ENCODE data around the gene NXN. TPM values are rescaled to one million over a fixed set of nuclear protein-coding genes. Genes with fewer than 3 reads are reported as not detected.

NXN gene
- polyA plus RNA-seq, 1 of the 3 experiments (the other 2 are of a cell fraction): 23.9 TPM

DNA sequence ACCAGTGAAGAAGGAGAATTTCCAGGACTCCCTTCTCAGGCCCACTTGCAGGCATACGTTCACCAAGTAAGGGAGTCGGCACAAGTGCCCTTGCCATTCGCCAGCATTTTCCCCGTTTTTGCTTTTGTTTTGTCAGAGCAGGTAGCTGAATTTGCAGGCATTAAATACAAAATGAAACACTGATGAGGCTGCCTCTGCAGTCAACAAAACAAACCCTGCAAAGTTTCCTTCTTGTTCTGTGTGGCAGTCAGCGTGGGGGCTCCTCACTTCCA lies 205.3 kb downstream of the NXN start (continued):
- TF ChIP-seq, protein P1, sequence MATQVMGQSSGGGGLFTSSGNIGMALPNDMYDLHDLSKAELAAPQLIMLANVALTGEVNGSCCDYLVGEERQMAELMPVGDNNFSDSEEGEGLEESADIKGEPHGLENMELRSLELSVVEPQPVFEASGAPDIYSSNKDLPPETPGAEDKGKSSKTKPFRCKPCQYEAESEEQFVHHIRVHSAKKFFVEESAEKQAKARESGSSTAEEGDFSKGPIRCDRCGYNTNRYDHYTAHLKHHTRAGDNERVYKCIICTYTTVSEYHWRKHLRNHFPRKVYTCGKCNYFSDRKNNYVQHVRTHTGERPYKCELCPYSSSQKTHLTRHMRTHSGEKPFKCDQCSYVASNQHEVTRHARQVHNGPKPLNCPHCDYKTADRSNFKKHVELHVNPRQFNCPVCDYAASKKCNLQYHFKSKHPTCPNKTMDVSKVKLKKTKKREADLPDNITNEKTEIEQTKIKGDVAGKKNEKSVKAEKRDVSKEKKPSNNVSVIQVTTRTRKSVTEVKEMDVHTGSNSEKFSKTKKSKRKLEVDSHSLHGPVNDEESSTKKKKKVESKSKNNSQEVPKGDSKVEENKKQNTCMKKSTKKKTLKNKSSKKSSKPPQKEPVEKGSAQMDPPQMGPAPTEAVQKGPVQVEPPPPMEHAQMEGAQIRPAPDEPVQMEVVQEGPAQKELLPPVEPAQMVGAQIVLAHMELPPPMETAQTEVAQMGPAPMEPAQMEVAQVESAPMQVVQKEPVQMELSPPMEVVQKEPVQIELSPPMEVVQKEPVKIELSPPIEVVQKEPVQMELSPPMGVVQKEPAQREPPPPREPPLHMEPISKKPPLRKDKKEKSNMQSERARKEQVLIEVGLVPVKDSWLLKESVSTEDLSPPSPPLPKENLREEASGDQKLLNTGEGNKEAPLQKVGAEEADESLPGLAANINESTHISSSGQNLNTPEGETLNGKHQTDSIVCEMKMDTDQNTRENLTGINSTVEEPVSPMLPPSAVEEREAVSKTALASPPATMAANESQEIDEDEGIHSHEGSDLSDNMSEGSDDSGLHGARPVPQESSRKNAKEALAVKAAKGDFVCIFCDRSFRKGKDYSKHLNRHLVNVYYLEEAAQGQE (IDR thresholded peaks at IDR 0.05; ENCODE audit: low read depth, low read length): no peak
- TF ChIP-seq GATA2 (CRISPR knock-in tag; IDR thresholded peaks at IDR 0.05) (no peak), TAF1 (IDR thresholded peaks at IDR 0.05; ENCODE audit: borderline replicate concordance, low read depth, low read length) (no peak), GABPA (IDR thresholded peaks at IDR 0.05; ENCODE audit: low read depth) (no peak), MXI1 (IDR thresholded peaks at IDR 0.05; ENCODE audit: low read depth, low read length) (no peak), JUND (IDR thresholded peaks at IDR 0.05) (no peak)
- TF ChIP-seq, protein P2, sequence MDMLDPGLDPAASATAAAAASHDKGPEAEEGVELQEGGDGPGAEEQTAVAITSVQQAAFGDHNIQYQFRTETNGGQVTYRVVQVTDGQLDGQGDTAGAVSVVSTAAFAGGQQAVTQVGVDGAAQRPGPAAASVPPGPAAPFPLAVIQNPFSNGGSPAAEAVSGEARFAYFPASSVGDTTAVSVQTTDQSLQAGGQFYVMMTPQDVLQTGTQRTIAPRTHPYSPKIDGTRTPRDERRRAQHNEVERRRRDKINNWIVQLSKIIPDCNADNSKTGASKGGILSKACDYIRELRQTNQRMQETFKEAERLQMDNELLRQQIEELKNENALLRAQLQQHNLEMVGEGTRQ (IDR thresholded peaks at IDR 0.05; ENCODE audit: borderline replicate concordance, low read depth, low read length): no peak

DNA sequence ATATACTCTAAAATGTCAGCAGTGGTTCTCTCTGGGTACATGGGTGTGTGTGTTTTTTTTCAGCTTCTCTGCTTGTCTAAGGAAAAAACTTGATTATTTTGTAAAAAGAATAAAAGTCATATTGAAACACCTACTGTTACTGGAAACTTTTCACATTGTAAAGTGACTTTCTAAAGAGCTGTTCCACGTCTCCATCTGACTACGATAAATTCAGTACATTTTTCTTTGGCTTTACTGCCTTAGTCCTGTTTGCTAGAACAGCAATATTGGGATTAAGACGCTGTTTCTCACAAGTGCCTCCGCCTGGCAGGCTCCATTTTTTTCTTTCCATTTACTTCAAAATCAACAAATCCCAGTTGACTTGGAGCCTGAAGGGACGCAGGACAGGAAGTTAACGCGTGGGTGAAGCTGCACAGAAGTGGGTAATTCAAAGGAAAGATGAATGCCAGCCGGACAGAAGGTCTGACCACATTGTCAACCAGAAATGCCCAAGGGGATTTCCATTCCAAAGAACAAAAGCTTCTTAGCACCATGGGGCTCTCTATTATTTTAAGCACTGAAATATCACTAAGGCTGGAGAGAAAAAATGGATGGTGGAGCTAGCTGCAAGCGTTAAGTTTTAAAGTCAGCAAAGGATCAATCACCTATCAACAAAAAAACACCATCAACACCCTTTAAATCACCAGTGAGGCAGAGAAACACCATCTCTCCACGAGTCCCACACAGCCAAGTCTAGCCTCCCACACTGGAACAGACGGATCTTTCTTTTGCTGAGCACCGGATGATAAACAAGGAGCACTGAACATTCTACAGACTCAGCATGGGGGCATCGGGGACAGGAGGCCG lies 205.9 kb downstream of the NXN start:
- WGBS (ENCODE audit: low lambda C conversion rate): 87% methylated on average over 14 of the region's 14 CpGs
- DNase-seq: no peak
- CTCF ChIA-PET: interaction anchor here (1.4 kb wide), 1 partner anchor 207 kb away, joined by 5 read pairs; no protein-coding TSS in a partner anchor

DNA sequence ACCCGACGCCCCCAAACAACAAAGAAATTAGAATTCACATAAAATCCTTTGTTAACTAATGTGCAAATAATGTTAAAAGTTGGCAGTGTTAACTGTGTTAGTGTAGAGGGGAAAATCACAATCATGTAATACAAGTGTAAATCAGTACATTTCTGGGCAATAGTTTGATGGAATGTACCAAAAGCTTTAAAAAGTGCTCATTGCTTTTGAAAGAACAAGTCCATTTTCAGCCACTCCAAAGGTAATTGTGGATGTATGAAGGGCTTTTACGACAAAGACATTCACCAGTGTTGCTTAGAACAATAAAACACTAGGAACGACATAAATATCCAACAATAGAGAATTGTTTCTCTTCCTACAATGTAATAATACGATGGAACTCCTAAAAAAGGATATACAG lies 206.6 kb downstream of the NXN start:
- Histone ChIP-seq H3K4me3 (ENCODE audit: low read depth in 2 of 2, low read length in 1 of 2) (no peak overlapping the region), H3F3A (replicated peaks; ENCODE audit: insufficient read depth) (peaks cover 3% of the 10 kb centered on the region), H3K4me1 (ENCODE audit: control insufficient read depth in 1 of 2, insufficient read depth in 2 of 2, low read depth in 1 of 2, low read length in 1 of 2) (no peaks in the 10 kb centered on the region), H3K9me2 (no peaks in the 10 kb centered on the region), H3K27me3 (ENCODE audit: insufficient read depth) (no peaks in the 10 kb centered on the region), H4K20me1 (ENCODE audit: insufficient read depth) (no peaks in the 10 kb centered on the region), H3K36me3 (replicated peaks in 1 of 2; ENCODE audit: control insufficient read depth in 1 of 2, insufficient read depth in 2 of 2, low read length in 1 of 2) (peaks cover 44 to 73% of the 10 kb centered on the region in 2 experiments), H3K9me3 (no peaks in the 10 kb centered on the region), H3K4me2 (no peak overlapping the region), H3K27ac (ENCODE audit: low read depth in 2 of 2, low read length in 1 of 2) (no peak overlapping the region), H3K9ac (no peak overlapping the region), H2AFZ (ENCODE audit: low read depth) (no peak overlapping the region), H3K79me2 (ENCODE audit: insufficient read depth) (no peaks in the 10 kb centered on the region; the same call in 1 of the 2 replicates)
- no peak for DNase-seq
- 98% methylated on average over 5 of the region's 5 CpGs for WGBS (ENCODE audit: low lambda C conversion rate)
- ChIA-PET CTCF (interaction anchor here (1.4 kb wide), 1 partner anchor 208 kb away, joined by 5 read pairs; no protein-coding TSS in a partner anchor), POLR2A (no interaction called here)
- TF ChIP-seq, protein P3, sequence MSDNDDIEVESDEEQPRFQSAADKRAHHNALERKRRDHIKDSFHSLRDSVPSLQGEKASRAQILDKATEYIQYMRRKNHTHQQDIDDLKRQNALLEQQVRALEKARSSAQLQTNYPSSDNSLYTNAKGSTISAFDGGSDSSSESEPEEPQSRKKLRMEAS (IDR thresholded peaks at IDR 0.05; ENCODE audit: low read depth): no peak
- TF ChIP-seq RCOR1 (IDR thresholded peaks at IDR 0.05; ENCODE audit: low read length) (no peak), GABPA (IDR thresholded peaks at IDR 0.05; ENCODE audit: low read depth) (no peak), CHD2 (IDR thresholded peaks at IDR 0.05; ENCODE audit: low read length, partially characterized antibody) (no peak)

More for the DNA sequence above, 205.9 kb downstream of the NXN start:
- H3F3A ChIP-seq (replicated peaks; ENCODE audit: insufficient read depth): peaks cover 3% of the 10 kb centered on the region
- no peaks in the 10 kb centered on the region for H3K9me3 ChIP-seq
- H3K79me2 ChIP-seq (ENCODE audit: insufficient read depth): no peaks in the 10 kb centered on the region; the same call in 1 of the 2 replicates
- no peak overlapping the region for H3K9ac ChIP-seq
- no peaks in the 10 kb centered on the region for H3K27me3 ChIP-seq (ENCODE audit: insufficient read depth)
- no peak overlapping the region for H3K4me2 ChIP-seq
- H3K27ac ChIP-seq (ENCODE audit: low read depth in 2 of 2, low read length in 1 of 2): no peak overlapping the region
- POLR2A ChIA-PET: no interaction called here
- H3K9me2 ChIP-seq: no peaks in the 10 kb centered on the region
- no peaks in the 10 kb centered on the region for H3K4me1 ChIP-seq (ENCODE audit: control insufficient read depth in 1 of 2, insufficient read depth in 2 of 2, low read depth in 1 of 2, low read length in 1 of 2)
- H3K36me3 ChIP-seq (replicated peaks in 1 of 2; ENCODE audit: control insufficient read depth in 1 of 2, insufficient read depth in 2 of 2, low read length in 1 of 2): peaks cover 51 to 77% of the 10 kb centered on the region in 2 experiments
- H4K20me1 ChIP-seq (ENCODE audit: insufficient read depth): no peaks in the 10 kb centered on the region
- no peak for TF ChIP-seq RAD21 (IDR thresholded peaks at IDR 0.05; ENCODE audit: low read length)
- no peak overlapping the region for H2AFZ ChIP-seq (ENCODE audit: low read depth)
- H3K4me3 ChIP-seq (ENCODE audit: low read depth in 2 of 2, low read length in 1 of 2): no peak overlapping the region
